Calu3 (cell line): Measurements from ENCODE around the gene KIF26B. TPM values are rescaled to one million over a fixed set of nuclear protein-coding genes. Genes with fewer than 3 reads are reported as not detected.

Source experiments
- BruUV-seq: library from RNA; stranded (reverse); fragments of 400-500 nt; replicated peaks from 2 replicates; lab custom pipeline; 2021; lab: Mats Ljungman, UMichigan
- CTCF ChIA-PET: fragments of 300-600 bp; sonication (Branson Sonifier 250); formaldehyde crosslinking; loops from one replicate; lab custom pipeline; 2022; ENCODE audit warnings: antibody characterized with exemption; lab: Charles Lee
- DNase-seq: peaks from one replicate; pipeline ENCODE4 v3.0.0; 2022
- H3K27ac Mint-ChIP-seq: one replicate; pipeline ENCODE4 v1.8.0; 2022; ENCODE audit warnings: mixed read lengths; ENCODE audit not compliant: unreplicated experiment
- H3K27me3 Mint-ChIP-seq: one replicate; pipeline ENCODE4 v1.8.0; 2022; ENCODE audit warnings: mixed read lengths; ENCODE audit not compliant: unreplicated experiment
- H3K36me3 Mint-ChIP-seq: one replicate; pipeline ENCODE4 v1.8.0; 2022; ENCODE audit warnings: mild to moderate bottlenecking, moderate library complexity, mixed read lengths; ENCODE audit not compliant: insufficient read depth, unreplicated experiment
- H3K4me1 Mint-ChIP-seq: one replicate; pipeline ENCODE4 v1.8.0; 2022; ENCODE audit warnings: mild to moderate bottlenecking, low read depth, mixed read lengths; ENCODE audit not compliant: unreplicated experiment
- H3K4me3 Mint-ChIP-seq: one replicate; pipeline ENCODE4 v1.8.0; 2022; ENCODE audit warnings: mild to moderate bottlenecking, low read depth, moderate library complexity, mixed read lengths; ENCODE audit not compliant: unreplicated experiment
- H3K9me3 Mint-ChIP-seq: one replicate; pipeline ENCODE4 v1.8.0; 2022; ENCODE audit warnings: low read depth, mixed read lengths; ENCODE audit not compliant: unreplicated experiment
- intact Hi-C: fragments of 100-400 bp; cut with micrococcal nuclease; formaldehyde crosslinking; loops from one replicate; pipeline ENCODE4 v1.10.0; 2022; ENCODE audit not compliant: unreplicated experiment
- total RNA-seq: library from RNA; stranded (reverse); gene quantifications from 2 replicates; pipeline ENCODE4 v1.2.3, GENCODE V29; 2022
- TF ChIP-seq, protein P1 (sequence below): fragments of 200-600 bp; IDR thresholded peaks from one replicate; pipeline ENCODE4 v1.8.0; 2022; ENCODE audit warnings: antibody characterized with exemption; ENCODE audit not compliant: unreplicated experiment

Gene KIF26B
- total RNA-seq, 1 experiment from 2014 or later = 1.1 TPM

GRCh38 chr1:245188403-245188802, 33.6 kb downstream of the KIF26B start:
- H3K4me3 Mint-ChIP-seq = no peak overlapping the region
- peaks cover 3% of the 10 kb centered on the region for H3K9me3 Mint-ChIP-seq
- H3K36me3 Mint-ChIP-seq = no peaks in the 10 kb centered on the region
- no peak overlapping the region for H3K27ac Mint-ChIP-seq
- no peak for DNase-seq
- TF ChIP-seq, protein P1, sequence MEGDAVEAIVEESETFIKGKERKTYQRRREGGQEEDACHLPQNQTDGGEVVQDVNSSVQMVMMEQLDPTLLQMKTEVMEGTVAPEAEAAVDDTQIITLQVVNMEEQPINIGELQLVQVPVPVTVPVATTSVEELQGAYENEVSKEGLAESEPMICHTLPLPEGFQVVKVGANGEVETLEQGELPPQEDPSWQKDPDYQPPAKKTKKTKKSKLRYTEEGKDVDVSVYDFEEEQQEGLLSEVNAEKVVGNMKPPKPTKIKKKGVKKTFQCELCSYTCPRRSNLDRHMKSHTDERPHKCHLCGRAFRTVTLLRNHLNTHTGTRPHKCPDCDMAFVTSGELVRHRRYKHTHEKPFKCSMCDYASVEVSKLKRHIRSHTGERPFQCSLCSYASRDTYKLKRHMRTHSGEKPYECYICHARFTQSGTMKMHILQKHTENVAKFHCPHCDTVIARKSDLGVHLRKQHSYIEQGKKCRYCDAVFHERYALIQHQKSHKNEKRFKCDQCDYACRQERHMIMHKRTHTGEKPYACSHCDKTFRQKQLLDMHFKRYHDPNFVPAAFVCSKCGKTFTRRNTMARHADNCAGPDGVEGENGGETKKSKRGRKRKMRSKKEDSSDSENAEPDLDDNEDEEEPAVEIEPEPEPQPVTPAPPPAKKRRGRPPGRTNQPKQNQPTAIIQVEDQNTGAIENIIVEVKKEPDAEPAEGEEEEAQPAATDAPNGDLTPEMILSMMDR = no peak
- no peaks in the 10 kb centered on the region for H3K27me3 Mint-ChIP-seq
- no TSS peak for BruUV-seq
- H3K4me1 Mint-ChIP-seq = no peaks in the 10 kb centered on the region
- intact Hi-C loops = no loop called here
- CTCF ChIA-PET = no interaction called here

- CTCF ChIA-PET = no interaction called here
- Mint-ChIP-seq H3K36me3 (no peaks in the 10 kb centered on the region), H3K9me3 (no peaks in the 10 kb centered on the region), H3K4me1 (no peaks in the 10 kb centered on the region), H3K27me3 (no peaks in the 10 kb centered on the region), H3K27ac (no peak overlapping the region), H3K4me3 (no peak overlapping the region)
- intact Hi-C loops = no loop called here
- TF ChIP-seq, protein P1 = no peak
- no TSS peak for BruUV-seq
- DNase-seq = no peak
Observed at GRCh38 chr1:245195398-245195797, 40.6 kb downstream of the KIF26B start.

DNA sequence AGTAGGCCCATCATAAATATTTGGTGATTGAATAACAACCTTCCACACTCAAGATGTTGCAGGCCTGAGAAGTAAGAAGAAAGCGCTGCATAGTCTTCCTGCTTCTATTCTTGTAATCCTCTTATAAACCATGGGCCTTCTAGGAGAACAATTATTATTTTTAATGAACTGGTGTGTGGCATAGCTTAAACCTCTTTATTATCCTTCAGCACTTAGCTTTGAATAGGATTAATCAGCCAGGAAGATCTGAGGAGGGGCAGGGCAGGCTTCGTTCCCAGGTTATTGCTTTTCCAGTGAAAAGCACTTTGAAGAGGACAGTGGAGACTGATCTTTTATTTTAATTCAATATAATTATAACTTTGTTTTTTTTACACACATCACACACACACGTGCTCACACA, 42.3 kb downstream of the KIF26B start:
- Mint-ChIP-seq H3K27ac (no peak overlapping the region), H3K9me3 (no peaks in the 10 kb centered on the region), H3K36me3 (no peaks in the 10 kb centered on the region), H3K4me1 (no peaks in the 10 kb centered on the region), H3K4me3 (no peak overlapping the region), H3K27me3 (no peaks in the 10 kb centered on the region)
- TF ChIP-seq, protein P1 = no peak
- CTCF ChIA-PET = no interaction called here
- no peak for DNase-seq
- intact Hi-C loops = no loop called here
- BruUV-seq = no TSS peak

DNA sequence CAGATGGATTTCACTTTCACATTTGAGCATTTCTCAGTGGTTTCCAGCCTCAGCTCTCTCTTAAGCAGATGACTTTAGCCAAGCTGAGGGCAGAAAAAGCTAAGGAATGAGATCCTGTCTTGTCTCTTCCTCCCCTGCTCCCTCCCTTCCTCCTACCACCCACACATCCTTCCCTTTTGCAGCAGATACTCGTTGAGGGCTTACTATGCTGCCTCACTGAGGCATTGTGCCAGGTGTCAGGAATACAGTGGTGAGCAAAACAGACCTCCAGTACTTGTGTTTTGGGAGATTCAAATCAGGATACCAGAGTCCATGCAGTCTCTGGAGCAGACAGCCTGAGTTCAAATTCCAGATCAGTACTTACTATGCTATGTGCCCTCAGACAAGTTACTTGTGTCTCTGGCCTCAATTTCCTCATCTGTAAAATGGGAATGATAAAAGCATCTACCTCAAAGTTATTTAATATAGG, 43.2 kb downstream of the KIF26B start:
- CTCF ChIA-PET = no interaction called here
- Mint-ChIP-seq H3K27ac (no peak overlapping the region), H3K4me1 (no peaks in the 10 kb centered on the region), H3K4me3 (no peak overlapping the region), H3K9me3 (no peaks in the 10 kb centered on the region), H3K27me3 (no peaks in the 10 kb centered on the region), H3K36me3 (no peaks in the 10 kb centered on the region)
- TF ChIP-seq, protein P1 = no peak
- intact Hi-C loops = no loop called here
- DNase-seq = no peak
- no TSS peak for BruUV-seq
